8988T (cell line): ENCODE results near the gene ETV3L.

Experiments
- DNase-seq: peaks from one replicate; pipeline ENCODE4 v3.0.0; 2011

ETV3L gene

DNA sequence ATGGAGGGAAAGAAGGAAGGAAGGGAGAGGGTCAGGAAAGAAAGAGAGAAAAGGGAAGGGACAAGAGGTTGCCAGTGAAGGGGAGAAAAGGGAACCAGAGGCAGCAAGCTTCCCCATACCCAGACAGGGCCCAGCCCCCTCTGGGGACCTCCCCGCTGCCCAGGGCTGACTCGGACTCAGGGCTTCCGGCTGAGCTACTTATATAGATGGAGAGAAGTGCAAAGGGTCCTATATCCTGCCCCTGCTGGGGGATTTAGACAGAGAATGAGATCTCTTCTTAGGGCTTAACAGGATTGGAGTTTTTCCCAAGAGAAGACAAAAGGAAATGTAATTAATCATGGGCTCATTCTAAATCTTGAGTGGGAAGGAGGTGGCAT is at the start of gene ETV3L:
Gene ETV3L, minus strand, starts transcription at position 176 of the 377 bp plus-strand sequence. CDS start 285 bp downstream, outside the sequence.
- DNase-seq = no peak

DNA sequence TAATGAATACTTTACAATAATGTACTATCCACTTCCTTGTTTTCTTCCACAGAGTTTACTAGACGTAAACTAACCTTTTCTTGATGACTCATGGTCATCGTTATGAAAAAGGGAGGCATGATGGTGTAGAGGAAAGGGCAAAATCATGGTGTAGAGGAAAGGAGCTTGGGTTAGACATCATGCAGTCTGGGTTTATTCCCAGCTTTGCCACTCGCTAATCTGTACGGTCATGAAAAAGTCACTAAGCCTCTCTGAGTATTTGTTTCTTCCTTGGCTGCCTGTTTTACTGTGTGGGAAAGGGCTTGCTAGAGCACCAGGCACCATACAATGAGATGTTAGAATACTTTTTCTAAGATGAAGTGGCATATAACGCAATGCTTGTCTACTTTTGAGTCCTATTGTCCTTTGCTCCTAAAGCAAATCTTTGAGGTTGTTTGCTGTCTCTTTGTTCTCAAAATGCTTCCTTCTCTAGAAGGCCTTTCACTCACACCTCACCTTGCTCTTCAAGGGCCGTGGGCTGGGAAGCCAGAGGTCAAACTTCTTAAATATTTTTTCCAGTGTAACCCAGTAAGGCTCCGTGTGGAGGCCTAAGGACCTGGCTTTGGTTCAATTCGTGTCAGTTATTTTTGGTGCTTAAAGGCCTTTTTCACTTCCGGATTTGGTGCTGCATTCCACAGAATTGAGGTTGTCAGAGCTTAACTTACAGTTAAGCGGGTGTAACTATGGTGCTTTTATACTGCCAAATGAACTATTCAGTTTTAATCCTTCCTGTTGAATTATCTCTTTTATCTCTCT is 48.5 kb upstream of the ETV3L start:
- no peak for DNase-seq

DNA sequence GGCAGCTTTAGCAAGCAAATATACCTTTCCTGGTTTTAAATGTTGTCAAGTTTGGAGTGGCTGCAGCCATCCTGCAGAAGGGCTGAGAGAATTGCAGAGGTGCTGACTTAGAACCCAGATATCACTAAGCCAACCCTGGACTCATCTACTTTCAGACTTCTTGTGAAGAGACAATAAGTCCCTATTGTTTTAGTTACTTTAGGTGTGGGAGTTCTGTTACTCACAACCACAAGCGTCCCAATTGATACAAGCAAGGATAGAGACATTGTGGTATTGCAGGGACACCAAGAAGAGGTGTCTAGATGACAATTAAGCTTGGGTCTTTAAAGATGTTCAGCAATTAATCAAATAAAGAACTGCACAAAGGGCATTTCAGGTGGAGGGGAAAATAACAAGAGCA is 47.4 kb upstream of the ETV3L start:
- DNase-seq = no peak

DNA sequence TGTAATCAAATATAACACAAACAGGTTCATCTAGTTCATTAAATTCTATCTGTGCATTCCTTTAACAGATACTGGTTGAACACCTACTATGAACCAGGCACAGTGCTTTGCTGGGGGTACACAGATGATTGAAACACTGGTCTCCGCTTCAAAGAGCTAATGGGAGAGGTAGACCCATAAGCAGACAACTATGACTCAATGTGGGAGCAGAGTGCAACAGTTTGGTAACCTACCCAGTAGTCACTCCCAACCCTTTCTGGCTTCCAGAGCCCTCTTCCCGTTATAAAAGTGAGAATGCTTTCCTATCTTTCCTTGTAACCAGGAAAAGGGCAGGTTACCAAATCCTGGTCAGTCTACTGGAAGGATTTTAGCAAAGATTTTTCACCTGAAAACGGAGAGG is 46.6 kb upstream of the ETV3L start:
- no peak for DNase-seq

DNA sequence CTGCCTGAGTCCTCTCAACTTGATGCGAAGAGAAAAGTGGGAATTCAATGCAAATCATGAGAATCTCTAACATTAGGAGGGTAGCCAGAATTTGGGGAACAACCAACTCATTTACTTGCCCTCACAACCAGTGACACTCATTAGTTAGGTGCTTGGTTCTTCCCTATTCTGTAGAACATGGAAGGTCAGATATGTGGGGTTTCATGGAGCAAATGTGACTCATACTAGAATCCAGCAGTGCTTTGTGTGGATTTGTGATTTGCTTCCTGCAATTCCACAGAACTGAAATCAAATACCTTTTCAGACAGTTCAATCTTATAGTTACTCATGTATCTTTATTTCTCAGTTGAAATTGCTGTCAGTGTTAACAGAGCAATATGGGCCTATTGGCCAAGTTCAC is 45.5 kb upstream of the ETV3L start:
- DNase-seq = no peak

DNA sequence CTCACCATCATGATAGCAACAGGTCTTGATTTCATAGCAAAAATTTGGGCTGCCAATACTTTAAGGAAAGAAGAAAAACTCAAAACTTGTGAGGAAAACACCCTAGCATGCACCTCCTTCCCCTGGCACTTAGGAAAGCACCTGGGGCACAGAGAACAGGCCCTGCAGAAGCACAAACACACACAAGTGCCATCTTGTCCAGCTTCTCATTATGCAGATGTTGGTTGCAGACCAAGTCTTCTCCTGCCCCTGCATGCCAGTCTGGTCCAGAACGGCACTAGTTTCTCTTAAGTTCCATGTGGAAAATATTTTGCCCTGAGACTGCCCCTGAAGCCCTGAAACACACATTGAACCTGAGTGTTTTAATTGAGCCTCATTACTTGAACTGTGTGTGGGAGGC is 44.9 kb upstream of the ETV3L start:
- no peak for DNase-seq

DNA sequence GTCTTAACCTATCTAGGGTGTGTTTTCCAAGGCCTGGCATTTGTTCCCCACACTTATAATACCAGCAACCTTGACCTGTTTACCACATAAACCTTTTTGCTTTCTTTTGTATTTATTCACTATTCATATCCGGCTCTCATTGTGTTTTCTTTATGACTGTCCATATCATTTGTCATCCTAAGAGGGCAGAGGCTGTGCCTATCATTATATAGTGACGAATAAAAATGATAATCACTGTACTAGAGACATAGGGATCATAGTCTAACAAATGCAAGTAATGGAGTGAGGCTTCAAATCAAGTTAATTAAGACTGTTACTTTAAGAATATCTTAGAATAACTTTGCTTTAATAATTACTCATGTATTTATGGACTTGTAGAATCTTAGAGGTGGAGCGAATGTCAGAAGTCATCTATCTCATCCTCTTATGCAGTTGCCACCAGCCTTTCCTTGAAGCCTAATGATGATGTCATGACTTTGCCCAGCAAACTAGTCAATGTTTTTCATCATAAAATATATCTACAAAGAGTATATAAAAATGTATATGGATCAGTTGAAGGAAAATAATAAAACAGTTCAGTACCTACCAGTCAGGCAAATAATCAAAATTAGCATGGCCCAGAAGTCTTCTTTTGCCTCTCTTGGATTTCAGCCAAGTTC is 43.3 kb upstream of the ETV3L start:
- DNase-seq = no peak

DNA sequence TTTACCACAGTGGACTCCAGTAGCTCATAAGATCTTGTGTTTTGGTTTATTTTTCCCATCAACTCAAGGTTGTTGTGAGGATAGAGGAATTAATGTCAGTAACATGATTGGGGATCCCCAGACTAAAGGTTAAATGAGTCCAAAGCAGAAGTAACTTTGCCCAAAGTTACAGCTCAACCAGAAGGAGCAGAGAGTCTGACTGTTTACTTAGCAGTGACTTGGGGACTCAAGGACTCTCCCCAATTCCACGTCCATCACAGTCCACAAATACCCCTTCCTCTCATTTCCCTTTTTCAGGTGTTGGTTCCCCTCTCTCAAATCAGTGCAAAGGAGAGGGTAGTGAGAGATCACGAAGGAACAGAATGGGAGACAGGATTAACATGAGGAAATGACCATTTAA is 42.6 kb upstream of the ETV3L start:
- no peak for DNase-seq

DNA sequence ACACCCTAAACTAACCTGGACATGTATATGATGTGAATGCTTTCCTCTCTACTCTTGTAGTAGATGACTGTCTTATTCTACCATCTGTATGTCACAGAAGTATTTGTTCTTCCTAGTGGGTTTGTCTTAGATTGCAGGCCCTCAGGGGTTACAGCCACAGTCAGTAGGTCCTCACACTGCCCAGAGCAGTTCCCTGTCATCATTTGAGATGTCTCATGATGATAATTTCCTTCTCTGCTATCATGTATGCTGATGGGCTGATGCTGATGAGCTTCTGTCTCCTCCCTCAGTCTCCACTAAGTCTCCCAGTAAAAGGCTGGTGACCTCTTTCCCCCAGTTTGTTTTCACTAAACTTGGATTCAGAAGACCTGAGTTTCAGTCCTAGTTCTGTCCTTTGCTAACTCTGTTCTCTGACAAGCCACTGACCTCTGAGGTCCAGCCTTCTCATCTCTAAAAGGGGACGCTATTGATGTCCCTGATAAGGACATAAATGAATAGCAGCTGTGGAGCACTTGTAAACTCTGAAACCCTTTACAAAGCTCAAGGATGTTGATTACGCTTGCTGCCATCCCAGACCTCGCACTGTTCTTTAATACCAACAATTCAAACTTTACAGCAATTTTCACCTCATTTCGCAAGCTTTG is 41.7 kb upstream of the ETV3L start:
- DNase-seq = no peak

DNA sequence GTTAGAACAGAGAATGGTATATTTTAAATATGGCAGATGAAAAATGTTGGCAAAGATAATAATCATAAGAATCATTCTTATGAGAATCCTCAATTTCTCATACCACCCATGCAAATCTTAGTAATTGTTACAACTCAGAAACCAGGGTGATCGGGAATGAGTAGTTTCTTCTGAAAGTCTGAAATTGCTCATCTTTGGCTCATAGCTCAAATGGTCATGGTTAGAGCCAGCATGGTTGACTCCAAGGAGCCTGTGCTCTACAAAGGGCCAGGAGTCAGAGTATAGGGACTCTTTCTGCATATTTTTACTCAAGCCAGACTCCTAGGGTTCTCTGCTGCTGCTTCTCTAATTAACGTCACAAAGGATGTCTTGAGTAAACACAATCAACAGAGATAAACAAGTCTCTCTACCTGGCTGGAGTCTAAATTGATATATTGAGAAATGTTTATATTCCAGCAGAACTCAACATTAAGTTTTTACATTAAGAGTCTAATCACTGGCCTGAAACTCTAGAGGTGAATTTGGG is 40.5 kb upstream of the ETV3L start:
- no peak for DNase-seq

DNA sequence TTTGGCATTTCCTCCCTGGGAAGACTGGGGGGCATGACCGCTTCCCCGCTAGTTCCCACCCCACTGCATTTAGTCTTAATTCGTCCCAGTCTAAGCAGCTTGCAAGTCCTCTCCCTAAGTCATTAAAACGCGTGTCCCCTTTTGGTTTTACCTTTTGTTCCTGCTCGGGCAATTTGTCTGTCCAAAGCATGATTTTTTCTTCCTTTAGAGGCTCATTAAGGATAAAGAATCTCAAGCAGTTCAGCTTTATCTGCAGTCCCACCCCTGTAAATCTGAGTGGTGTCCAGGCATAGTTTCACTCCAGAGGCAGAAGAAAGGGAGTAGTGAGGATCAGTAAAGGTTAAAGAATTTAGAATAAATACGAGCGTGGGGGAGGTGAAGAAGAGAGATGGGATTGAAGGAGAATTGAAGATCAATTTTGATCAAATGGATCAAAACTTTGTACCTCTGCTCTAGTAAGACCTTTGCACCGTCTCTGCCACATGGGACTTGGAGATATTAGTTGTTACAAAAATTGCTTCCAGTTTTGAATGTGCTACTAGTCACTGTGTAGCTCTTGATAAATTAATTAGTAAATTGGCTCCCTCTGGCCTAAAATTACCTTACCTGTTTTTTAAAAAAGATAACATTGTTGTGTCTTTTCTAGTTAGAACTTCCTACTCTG is 39.6 kb upstream of the ETV3L start:
- no peak for DNase-seq

DNA sequence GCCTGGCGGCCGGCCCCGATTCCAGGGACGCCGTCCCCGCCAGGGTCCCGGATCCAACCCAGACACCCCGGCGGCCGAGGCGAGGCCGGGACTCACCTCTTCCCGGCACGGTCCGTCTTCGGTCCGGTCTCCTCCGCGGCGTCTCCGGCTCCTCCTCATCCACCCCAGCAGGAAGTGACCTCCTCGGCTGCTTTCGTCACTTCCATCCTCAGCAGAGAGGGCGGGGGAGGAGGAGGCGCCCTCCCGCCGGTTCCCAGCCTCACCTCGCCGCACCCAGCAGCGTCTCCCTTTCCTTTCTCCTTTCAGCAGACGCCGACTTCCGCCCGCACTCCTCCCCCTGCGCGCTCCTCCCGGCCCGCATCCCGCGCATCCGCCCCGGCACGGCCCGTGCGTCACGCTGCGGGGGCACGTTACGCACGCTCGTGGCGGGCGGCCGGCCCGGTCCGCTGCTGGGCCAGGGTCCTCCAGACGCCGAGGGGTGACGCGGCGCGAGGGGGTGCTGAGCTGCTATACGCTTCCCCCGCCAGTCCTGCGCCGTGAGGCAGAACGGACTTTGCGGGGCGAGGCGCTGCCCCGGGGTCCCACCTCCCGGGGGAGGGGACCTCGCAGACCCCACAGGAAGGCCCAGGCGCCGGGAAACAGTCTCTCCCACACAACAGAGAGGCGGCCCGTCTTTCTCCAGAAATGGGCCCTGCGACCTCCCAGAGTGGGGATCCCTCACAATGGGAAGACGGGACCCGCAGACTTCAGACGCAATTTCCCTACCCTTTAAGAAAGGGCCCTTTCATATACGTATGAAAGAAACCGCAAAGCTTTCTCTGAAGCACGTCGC is 38.8 kb upstream of the ETV3L start, which contains the start of gene ETV3:
Gene ETV3, minus strand, starts transcription at position 176 of the 832 bp plus-strand sequence. CDS start 2,043 bp downstream, outside the sequence.
- DNase-seq = peak; percentile 66

DNA sequence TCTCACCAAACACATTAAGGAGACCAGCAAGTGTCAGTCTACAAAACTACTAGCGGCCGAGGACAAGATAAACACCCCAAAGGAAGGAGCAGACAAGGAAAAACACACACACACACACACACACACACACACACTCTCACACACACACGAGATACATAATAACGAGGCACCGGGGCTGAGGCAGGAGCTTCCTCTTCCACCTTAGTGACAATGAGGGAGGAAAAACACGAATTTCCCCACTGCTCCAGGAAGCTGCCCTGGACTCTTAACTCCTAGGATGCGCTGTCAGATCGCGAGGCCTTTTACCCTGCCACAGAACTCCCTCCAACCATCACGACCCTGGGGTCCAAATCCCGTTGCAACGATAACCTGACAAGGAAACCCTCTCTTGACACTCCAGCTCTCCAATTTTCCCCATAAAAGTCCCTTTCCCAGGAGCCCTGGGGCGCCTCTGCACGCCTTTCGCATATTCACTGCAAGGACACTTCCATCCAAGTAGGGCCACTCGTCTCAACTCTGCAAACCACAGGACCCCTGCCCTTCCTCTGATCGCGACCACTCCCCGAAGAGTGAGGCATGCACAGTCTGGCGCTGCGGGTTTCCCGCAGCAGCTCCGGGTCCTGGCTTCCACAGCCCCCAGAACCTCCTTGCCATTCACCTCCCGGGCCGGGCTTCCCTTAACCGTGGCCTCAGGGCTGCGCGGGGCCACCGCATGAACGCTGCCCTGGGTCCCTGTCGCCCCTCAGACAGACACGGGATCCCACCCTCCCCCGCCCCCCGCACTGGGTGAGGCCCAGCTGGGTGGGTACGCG is 38.0 kb upstream of the ETV3L start:
- DNase-seq = no peak

DNA sequence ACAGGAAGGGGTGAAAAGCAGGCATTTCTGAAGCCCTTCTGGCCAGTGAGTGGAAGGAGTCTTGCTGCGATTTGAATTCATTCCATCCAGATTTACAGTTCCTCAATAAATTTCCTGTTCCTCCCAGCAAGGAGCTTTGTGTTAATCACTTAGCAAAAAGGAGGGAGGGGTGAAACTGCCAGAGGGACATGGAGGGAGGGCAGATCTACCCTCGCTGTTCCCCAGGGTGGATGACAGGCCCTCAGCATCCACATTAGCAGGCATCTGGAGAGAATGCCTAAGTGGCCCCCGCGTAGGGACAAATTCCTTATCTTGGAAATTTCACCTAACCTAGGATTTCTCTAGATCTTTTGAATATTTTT is 37.4 kb upstream of the ETV3L start:
- DNase-seq = no peak

DNA sequence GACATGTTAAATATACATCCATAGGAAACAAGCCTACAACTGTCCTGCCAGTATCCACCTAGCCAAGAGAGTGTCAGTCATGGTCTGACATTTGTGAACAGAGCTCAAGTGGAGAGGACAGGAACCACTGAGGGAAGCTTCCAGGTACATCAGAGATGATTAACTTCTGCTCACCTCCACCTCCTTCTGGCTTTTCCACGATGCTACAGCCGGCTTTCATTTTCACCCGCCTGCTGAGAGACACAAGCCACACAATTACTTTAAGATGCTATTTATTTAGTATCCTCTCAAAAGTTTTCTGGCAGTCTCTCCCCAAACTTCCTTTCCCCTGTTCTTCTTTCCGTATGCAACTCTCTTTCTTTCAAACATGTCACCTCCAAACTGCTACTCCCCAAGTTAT is 36.5 kb upstream of the ETV3L start:
- no peak for DNase-seq

DNA sequence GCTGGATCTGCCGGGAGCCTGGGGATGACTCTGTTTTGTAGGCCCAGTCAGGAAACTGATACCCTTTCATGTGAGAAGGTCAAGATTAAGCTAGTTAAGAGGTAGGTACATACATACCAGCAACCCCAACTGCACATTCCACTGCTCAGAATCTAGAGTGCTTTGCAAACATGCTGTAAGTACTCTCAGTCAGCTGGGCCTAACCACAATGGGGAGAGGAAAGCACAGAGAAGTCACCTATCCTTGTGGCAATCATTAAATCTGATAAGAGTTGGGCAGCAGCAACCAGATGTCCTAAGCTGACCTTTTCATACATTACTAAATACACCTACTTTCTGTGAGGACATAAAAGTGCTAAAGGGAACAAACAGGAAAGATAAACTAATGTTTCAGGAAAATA is 36.0 kb upstream of the ETV3L start:
- no peak for DNase-seq

DNA sequence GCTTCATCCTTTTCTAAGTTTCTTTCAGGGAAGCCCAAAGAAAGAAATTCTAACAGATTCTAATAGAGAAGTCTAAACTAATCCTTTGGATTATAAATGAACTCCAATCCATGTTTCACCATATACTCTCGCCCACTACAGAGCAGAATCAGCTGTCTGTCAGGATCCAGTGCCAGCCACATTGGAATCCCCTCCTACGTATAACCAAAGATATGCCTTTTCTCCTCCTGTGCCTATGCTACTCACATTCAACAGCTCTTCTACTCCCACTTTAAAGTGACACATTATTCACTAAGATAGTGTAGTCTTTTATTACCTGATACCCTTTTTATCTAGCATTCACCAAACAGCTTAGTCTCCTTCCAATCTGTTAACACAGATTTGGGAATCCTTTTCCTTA is 35.5 kb upstream of the ETV3L start:
- DNase-seq = no peak

DNA sequence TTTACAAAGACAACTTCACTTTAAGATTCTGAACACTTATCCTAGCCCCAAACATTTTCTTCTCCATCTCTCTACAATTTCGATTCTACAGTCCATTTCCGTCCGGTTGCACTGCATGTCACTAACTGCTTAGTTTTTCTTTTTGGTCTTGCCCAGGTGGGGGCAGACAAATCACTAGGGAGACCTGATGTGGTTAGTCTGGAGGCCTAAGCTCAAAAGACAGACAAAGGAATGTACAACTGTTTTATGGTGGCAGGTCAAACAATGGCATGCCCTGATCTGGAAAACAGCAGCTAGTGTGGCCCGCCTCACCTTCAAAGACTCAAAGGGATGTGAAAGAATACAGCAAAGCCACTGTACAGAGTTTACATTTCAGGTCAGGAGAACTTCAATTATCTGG is 34.8 kb upstream of the ETV3L start:
- DNase-seq = no peak

DNA sequence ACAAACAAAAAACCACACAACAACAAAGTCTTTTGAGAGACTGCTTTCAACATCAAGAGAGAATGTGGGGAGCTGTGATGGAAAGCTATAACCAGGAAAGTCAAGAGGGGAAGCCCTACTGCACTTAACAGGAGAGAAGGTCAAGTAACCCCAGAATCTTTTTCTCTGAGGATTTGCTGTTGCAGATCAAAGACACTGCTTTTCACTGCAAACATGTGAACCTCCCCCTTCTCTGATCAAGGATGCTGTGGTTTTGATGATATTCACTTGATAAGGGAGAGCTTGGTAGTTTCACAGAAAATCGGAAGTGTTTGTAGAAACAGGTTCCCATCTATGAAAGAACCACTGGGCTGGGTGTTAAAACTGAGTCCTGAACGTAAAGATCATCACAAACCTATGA is 33.8 kb upstream of the ETV3L start:
- no peak for DNase-seq

DNA sequence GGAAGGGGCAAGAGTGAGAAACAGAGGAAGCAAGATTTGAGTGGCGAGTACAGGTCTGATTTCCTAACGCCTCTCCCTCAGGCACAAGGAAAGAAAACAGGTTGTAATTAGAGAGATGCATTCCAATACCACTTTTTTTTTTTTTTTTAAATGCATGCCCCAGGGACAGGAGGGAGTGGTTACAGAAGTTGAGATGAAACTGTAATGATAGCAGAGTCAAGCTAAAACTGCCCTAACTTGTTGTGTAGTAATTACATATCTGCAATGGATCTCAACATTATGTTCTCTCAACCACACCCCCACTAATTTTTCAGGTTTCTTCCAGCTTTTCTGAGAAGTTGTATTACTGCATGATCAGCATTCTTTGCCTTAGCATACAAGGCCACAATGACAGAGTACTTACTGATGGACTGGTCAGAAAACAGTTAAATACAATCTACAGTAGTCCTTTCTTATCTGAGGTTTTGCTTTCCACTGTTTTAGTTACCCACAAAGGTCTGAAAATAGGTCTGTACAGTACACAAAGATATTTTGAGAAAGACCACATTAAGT is 33.1 kb upstream of the ETV3L start:
- no peak for DNase-seq

DNA sequence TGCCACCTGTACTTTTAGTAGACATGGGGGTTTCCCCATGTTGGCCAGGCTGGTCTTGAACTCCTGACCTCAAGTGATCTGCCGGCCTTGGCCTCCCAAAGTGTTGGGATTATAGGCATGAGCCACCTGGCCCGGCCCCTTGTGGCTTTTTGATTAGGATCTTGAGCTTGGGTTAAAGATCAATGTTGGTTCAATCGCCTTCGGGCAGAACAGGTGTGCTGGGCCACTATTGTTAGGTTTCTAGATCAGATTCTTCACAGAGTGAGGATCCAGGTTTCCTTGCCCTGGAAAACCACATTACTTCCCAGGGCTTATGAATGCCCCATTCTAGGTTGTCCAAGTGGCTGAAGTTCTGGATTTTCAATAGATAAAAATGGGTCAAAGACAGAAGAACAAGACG is 32.5 kb upstream of the ETV3L start:
- no peak for DNase-seq
